CD4-positive, alpha-beta T cell treated with Interleukin-12 subunit alpha and Interleukin-12 subunit beta, for 1 hour (primary cell): ENCODE results near the gene ZNF227.
"Not testable (repeated sequence)": the region's sequence is repeated elsewhere in the genome, so short reads cannot be mapped to it uniquely, and the experiment has no call there.

ENCODE experiments used
- DNase-seq: peaks from one replicate; pipeline ENCODE4 v3.0.0-alpha.2; 2020

The ZNF227 gene

DNA sequence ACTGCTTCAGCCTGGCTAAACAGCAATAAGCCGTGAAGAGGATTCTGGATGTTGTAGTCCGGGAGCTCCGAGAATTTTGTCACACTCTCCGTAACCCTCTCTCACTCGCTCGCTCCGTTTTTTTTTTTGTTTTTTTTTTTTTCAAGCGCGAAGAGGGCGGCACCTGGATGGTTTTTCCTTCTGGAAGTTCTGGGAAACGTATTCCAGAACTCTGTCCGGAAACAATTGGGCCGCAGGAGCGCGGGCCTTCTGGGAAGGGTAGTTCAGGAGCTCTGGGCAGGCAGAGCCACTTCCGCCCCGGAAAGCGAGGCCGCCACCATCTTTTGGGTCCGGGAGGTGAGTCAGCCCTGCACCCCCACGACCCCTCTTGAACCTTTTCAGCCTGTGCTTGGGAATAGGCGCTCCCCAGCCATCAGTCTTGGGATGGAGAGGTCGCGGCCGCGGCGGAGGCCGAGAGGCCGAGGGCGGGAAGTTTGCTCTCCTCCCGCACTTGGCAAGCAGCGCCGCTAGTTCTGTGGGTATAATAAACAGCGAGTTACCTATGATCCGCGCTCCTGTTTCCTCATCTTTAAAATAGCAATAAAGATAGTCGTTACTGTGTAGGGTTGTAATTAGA lies at the start of gene ZNF227:
Gene ZNF227, plus strand, starts transcription at position 283 of the 616 bp plus-strand sequence. CDS start 5,261 bp downstream, outside the sequence.
- DNase-seq: peak; percentile 81

DNA sequence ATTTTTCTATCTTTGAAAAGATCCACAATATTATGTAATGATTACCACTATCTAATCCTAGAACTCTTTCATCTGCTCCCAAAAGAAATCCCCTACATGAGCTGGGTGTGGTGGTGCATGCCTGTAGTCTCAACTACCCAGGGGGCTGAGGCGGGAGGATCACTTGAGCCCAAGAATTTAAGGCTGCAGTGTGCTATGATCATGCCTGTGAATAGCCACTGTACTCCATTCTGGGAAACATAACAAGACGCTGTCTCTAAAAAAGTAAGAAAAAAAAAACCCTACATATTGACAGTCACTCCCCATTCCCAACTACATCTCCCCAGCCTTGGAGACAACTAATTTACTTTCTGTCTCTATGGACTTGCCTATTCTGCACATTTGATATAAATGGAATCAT lies 48.5 kb upstream of the ZNF227 start:
- no peak for DNase-seq

DNA sequence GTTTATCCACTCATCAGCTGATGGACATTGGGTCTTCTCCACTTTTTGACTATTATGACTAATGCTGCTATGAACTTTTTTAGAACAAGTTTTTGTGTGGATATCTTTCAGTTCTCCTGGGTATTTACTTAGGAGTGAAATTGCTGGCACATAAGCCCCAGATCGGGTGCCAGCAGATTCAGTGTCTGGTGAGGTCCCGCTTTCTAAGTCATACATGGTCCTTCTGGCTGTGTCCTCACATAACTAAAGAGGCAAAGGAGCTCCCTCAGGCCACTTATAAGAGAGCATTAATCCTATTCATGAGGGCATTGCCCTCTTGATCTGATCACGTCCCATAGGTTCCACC lies 48.0 kb upstream of the ZNF227 start:
- no peak for DNase-seq

DNA sequence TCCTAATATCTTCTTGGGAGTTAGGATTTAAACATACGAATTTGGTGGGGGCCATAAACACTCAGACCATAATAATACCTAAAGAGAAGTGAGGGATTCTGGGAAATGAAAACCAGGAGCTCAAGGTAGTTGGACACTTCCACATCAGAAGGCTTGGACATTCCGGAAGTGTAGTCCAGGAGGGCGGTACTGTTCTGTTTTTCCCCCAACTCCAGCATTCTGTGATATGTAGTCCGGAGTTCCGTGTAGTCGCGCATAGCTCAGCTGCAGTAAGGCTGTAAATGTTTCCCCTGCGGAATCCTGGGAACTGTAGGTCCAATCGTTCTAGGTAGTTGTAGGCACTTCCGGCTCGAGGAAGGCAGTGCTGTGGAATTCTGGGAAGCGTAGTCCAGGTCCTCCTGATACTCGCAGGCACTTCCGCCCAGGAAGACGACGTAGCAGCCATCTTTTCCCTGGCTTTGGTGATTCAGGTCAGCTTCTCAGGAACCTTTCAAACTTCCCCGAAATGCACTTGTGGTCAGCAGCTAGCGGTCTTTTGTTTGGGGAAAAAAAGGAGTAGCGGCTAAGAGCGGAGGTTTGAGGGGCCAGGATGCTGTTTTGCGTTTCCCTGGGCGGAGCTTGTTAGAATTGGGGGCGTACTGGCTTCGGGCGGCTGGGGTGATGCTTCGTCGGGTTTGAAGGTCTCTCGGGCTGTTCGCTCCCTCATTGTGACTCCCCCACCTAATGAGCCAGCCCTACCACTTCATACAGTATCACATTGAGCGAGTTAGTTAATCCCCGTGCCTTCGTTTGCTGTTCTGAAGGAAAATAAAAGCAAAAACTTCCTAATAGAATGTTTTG lies 47.4 kb upstream of the ZNF227 start, which contains the start of gene ZNF226:
Gene ZNF226, plus strand, starts transcription at position 428 of the 840 bp plus-strand sequence. CDS start 4,981 bp downstream, outside the sequence.
- peak; percentile 88 for DNase-seq

DNA sequence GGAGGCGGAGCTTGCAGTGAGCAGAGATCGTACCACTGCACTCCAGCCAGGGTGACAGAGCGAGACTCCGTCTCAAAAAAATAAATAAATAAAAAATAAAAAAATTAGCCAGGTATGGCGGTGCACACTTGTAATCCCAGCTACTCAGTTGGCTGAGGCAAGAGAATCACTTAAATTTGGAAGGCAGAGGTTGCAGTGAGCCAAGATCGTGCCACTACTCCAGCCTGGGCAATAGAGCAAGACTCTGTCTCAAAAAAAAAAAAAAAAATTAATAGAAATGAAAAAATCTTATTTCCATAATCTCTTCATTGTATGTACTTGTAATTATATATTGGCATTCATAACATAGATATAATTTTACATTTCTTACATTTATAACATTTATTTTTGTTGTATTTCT lies 41.7 kb upstream of the ZNF227 start:
- not testable (repeated sequence) for DNase-seq

DNA sequence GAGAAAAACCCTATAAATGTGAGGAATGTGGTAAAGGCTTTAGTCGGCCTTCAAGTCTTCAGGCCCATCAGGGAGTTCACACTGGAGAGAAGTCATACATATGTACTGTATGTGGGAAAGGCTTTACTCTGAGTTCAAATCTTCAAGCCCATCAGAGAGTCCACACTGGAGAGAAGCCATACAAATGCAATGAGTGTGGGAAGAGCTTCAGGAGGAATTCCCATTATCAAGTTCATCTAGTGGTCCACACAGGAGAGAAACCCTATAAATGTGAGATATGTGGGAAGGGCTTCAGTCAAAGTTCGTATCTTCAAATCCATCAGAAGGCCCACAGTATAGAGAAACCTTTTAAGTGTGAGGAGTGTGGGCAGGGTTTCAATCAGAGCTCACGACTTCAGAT lies 35.7 kb upstream of the ZNF227 start:
- DNase-seq: no peak

DNA sequence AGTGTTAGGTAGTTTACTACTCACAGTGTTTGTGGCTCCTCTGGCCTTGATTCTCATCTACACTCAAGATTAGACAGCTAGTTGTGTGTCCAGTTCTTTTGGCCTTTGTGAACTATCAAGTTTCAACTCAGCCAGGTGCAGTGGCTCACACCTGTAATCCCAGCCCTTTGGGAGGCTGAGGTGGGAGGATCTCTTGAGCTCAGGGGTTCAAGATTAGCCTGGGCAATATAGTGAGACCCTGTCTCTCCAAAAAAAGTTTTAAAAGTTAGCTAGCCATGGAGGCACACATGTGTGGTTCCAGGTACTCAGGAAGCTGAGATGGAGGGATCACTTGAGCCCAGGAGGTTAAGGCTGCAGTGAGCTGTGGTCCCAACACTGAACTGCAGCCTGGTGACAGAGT lies 31.4 kb upstream of the ZNF227 start:
- no peak for DNase-seq

DNA sequence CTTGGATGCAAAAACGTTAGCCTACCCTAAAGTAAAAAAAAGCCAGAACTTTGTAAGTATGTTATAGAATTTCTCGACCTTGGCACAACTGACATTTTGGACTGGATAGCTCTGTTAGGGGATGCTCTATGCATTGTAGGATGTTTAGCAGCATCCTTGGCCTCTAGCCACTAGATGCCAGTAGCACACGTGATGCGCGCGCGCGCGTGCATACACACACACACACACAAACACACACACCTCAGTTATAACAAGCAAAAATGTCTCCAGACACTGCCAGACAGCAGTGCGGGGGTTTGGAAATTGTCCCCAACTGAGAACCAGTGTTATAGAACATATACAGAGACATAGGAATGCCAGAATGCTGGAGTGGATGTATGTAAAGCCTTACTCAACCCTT lies 30.2 kb upstream of the ZNF227 start:
- no peak for DNase-seq

DNA sequence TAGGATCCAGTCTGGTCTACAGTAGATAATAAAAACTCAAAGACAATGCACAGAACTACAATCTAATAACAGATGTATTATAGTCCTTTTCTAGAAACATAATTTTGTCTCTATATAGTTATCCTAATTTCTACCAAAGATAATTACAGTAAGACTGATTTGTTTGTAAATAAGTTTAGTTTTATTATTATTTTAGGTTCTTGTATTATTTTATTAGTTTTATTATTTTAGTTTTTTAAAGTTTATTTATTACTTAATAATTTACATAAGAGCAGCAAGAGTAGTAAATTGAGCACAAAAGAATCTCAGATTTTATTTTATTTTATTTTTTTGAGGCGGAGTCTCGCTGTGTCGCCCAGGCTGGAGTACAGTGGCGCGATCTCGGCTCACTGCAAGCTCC lies 22.3 kb upstream of the ZNF227 start:
- no peak for DNase-seq

DNA sequence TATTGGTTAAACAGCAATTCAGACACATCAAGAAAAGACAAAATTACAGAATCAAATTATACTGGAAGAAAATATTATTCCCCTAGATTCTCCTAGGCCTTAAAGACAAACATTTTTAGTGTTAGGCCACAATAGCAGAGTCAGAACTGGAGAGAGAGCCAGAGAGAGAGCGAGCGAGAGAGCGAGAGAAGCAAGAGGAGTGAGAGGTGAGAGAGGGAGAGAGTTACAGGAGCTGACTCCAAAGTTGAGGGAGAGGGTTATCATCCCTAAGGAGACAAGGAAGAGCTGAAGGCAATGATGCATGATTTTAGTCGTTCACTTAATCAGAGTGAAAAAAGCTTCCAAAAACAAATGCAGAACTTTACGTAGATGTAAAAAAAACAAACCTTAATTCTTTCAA lies 20.2 kb upstream of the ZNF227 start:
- DNase-seq: no peak

DNA sequence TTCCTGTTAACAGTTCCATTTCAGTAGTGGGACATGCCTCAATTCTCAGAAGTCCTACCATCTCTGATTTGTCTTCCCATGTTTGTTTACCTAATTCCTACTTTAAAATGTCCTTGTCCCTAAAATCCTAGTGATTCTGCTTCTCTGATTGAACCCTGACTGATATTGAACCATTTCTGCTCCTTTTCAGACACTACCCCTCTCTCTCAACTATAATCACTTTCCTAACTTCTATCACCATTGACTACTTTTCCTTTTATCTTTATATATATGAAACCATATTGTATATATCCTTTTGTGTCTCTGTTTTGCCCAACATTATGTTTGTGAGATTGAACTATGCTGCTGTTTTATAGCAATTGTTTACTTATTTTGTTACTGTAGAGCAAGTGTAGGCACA lies 15.6 kb upstream of the ZNF227 start:
- DNase-seq: no peak

DNA sequence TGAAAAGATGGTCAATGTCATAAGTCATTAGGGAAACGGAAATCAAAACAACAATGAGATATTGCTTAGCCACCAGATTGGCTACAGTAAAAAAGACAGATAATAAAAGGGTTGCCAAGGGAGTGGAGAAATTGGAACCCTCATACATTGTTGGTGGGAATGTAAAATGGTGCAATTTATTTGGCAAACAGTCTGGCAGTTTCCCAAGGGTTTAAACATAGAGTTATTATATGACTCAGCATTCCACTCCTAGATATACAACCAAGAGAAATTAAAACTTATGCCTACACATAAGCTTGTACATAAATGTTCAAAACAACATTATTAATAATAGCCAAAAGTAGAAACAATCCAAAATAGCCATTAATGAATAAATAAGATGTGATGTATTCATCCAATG lies 9.9 kb upstream of the ZNF227 start:
- DNase-seq: no peak

DNA sequence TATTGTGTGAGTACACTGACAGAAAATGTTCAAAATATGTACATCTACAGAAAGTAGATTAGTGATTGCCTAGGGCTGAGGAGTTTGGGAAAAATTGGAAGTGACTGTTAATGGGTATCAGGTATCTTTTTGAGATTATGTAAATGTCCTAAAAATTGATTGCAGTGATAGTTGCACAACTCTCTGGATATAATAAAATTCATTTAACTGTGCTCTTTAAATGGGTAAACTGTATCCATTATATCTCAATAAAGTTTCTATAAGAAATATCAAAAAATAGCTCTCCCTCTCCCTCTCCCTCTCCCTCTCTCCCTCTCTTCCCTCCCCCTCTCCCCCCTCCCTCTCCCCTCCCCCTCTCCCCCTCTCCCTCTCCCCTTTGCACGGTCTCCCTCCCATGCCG lies 9.4 kb upstream of the ZNF227 start:
- DNase-seq: no peak

DNA sequence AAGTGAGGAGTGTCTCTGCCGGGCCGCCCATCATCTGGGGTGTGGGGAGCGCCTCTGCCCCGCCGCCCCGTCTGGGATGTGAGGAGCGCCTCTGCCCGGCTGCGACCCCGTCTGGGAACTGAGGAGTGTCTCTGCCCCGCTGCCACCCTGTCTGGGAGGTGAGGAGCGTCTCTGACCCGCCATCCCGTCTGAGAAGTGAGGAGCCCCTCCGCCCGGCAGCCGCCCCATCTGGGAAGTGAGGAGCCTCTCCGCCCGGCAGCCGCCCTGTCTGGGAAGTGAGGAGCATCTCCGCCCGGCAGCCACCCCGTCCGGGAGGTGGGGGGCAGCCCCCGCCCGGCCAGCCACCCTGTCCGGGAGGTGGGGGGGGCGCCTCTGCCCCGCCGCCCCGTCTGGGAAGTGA lies 8.5 kb upstream of the ZNF227 start:
- not testable (repeated sequence) for DNase-seq

DNA sequence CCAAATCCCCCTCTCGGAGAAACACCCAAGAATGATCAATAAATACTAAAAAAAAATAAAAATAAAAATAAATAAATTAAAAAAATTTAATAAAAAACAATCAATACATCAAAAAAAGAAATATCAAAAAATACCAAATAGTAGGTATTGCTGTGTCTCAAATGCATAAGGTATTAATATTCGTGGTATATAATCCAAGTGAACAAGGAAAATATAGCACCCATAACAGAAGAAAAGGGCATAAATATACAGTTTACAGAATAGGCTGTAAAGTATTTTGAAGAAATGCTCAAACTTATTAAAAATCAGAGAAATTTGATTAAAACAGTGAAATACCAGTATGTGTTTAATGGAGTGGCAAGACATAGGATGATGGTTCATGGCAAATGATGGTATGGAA lies 7.6 kb upstream of the ZNF227 start:
- no peak for DNase-seq

DNA sequence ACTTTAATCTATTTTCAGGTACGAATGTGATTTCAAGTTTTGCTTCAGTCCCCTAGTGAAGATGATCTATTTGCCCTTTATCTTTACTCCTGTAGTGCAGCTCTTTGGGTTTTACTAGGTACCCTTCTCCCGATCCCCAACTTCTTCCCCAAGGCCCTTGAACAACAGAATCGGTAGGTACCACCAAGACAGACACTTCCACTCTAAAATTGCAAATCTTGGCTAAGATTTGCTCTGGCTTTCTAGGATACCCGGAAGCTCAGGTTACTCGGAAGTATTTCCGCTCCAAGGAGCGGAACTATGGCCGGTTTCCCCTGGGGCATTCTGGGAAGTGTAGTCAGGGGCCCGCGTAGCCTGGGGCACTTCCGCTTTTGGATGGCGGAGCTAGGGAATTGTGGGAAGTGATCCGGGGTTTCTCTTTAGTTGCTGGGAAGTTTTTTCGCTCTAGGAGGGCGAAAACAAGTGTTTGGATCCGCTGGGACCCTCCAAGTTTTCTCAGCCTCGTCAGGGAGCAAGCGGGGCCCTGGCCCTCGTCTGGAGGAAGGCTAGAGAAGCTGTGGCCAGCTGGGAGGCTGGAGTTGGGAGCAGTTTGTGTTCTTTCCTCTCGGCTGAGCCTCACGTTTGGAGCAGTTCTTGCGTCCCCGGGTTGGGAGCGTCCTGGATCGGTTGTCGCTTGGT lies 5.1 kb upstream of the ZNF227 start:
- peak; percentile 85 for DNase-seq

DNA sequence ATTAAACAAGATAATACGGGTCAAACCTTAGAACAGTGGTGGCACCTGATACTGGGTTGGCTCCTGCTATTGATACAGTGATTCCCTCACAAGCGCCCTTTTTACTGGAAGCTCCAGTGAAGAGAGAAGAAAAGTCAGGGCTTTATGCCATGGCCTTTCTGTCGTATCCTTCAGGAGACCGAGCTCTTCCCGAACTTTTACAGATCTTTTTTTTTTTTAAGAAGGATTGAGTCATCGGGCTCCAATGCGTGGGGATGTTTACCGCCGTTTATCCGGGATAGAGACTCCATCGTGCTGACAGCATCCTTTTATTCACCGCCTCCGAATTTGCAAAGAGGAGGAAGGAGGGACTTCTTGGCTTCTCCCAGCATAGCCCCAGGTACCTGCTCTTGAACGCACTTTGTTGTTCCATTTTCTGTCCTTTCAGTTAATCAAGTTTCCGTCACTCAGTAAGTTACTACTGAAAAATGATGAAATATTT lies 574 bp downstream of the ZNF227 start:
- DNase-seq: peak; percentile 4

DNA sequence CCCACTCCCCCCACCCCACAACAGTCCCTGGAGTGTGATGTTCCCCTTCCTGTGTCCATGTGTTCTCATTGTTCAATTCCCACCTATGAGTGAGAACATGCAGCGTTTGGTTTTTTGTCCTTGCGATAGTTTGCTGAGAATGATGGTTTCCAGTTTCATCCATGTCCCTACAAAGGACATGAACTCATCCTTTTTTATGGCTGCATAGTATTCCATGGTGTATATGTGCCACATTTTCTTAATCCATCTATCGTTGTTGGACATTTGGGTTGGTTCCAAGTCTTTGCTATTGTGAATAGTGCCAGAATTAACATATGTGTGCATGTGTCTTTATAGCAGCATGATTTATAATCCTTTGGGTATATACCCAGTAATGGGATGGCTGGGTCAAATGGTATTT lies 7.6 kb downstream of the ZNF227 start:
- DNase-seq: not testable (repeated sequence)

DNA sequence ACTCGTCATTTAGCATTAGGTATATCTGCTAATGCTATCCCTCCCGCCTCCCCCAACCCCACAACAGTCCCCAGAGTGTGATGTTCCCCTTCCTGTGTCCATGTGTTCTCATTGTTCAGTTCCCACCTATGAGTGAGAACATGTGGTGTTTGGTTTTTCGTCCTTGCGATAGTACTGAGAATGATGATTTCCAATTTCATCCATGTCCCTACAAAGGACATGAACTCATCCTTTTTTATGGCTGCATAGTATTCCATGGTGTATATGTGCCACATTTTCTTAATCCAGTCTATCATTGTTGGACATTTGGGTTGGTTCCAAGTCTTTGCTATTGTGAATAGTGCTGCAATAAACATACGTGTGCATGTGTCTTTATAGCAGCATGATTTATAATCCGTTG lies 8.4 kb downstream of the ZNF227 start:
- DNase-seq: not testable (repeated sequence)

DNA sequence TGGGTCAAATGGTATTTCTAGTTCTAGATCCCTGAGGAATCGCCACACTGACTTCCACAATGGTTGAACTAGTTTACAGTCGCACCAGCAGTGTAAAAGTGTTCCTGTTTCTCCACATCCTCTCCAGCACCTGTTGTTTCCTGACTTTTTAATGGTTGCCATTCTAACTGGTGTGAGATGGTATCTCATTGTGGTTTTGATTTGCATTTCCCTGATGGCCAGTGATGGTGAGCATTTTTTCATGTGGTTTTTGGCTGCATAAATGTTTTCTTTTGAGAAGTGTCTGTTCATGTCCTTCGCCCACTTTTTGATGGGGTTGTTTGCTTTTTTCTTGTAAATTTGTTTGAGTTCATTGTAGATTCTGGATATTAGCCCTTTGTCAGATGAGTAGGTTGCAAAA lies 9.0 kb downstream of the ZNF227 start:
- DNase-seq: not testable (repeated sequence)

DNA sequence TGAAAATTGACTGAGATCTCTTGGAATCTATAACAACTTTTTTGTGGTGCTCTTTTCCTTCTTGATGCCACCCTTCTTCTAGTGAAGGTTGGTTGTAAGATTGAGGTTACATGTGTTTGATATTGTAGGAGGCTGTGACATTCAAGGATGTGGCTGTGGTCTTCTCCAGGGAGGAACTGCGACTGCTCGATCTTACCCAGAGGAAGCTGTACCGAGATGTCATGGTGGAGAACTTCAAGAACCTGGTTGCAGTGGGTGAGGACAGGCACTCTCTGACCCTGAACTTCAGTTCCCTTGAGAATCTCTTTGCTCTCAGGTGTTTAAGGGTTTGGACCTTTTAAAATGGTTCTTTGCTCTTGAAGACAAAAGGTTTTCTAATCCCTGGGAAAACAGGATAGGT lies 16.0 kb downstream of the ZNF227 start:
- no peak for DNase-seq

DNA sequence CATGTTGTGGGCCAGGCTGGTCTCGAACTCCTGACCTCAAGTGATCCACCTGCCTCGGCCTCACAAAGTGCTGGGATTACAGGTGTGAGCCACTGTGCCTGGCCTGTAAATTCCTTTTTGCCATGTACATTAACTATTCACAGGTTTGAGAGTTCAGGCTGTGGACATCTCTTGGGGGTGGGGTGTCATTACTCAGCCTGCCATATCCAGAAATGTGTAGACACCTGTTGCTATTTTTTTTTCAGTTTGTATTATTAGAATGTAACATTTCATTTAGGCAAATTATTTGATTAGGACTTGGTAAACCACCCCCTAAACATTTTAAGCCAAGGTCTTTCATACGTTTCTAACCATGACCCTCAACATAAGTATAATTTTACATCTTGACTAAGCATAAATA lies 20.5 kb downstream of the ZNF227 start:
- no peak for DNase-seq

DNA sequence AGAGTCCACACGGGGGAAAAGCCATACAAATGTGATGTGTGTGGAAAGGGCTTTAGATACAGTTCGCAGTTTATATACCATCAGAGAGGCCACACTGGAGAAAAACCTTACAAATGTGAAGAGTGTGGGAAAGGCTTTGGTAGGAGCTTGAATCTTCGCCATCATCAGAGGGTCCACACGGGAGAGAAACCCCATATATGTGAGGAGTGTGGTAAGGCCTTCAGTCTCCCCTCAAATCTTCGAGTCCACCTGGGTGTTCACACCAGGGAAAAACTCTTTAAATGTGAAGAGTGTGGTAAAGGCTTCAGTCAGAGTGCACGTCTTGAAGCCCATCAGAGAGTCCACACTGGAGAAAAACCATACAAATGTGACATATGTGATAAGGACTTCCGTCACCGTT lies 24.1 kb downstream of the ZNF227 start:
- DNase-seq: no peak

DNA sequence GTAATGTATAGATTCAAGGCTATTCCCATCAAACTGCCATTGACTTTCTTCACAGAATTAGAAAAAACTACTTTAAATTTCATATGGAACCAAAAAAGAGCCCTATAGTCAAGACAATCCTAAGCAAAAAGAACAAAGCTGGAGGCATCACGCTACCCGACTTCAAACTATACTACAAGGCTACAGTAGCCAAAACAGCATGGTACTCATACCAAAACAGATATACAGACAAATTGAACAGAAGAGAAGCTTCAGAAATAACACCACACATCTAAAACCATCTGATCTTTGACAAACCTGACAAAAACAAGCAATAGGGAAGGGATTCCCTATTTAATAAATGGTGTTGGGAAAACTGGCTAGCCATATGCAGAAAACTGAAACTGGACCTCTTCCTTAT lies 40.0 kb downstream of the ZNF227 start:
- not testable (repeated sequence) for DNase-seq
